ENCODE results near the gene LRIG2.
"Not testable (repeated sequence)": the region's sequence is repeated elsewhere in the genome, so short reads cannot be mapped to it uniquely, and the experiment has no call there.

The LRIG2 gene

DNA sequence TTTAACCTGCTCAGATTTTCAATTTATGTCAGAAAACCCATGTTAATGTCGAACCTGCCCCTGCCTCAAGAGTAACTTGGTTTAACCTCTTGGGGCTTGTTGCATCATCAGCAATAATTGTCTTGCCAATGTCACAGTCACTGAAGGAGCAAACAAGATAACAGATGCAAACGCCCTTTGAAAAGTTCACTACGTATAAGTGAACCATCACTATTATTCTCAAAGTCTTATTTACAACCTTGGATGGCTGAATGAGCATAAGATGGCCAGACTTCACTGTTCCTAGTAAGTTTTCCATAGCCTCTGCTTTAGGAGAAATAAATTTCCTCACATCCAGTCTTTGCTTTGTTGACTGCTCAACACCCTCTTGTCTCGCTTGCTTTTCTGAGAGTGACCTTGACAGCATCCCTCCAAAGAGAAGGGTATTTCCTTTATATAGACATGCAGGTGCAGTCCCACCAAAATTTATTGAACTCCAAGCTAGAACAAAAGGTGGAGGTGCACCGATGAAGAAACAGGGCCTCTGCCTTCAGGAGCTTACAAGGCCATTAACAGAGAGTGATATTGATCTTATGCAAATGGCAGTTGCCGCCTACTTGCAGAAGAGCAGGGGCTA lies 749 bp upstream of the LRIG2 start:
- DNase-seq (ENCODE audit: low read depth, low spot score), result no peak
- Histone ChIP-seq H3K27ac (ENCODE audit: low read length) (peak overlapping the region; percentile 26), H3K9me3 (ENCODE audit: control insufficient read depth, insufficient read depth, low read length) (no peaks in the 10 kb centered on the region), H3K4me3 (ENCODE audit: low read length) (peak overlapping the region; percentile 11; the same call in 1 of the 2 replicates), H3K36me3 (ENCODE audit: control insufficient read depth, insufficient read depth, low read length) (no peaks in the 10 kb centered on the region), H3K4me1 (ENCODE audit: control insufficient read depth, insufficient read depth, low read length) (no peaks in the 10 kb centered on the region), H3K27me3 (ENCODE audit: control insufficient read depth, insufficient read depth, low read length) (no peaks in the 10 kb centered on the region)
- no CpG with 5 or more reads among the region's 6 CpGs for WGBS (ENCODE audit: insufficient coverage, insufficient read length)

DNA sequence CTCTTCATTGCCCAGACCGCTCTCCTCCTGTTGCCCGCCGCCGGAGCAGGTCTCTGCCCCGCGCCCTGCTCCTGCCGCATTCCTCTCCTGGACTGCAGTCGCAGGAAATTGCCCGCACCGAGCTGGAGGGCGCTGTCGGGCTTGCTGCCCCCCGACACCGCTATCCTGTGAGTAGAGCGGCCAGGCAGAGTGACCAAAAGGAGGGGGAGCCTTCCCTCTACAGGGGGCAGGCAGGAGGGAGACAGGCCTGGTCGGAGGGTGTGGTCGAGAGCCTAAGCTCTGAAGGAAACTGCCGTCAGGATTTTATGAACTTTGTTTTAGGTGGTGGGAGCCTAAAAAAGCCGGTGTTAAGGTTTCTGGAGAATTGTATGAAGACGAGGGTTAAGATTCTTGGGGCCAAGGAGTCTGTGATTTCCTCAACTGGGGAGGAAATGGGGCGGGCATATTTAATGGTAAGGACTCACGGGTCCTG lies 517 bp downstream of the LRIG2 start:
- WGBS (ENCODE audit: insufficient coverage, insufficient read length), result no CpG with 5 or more reads among the region's 22 CpGs
- Histone ChIP-seq H3K36me3 (ENCODE audit: control insufficient read depth, insufficient read depth, low read length) (peaks cover 2% of the 10 kb centered on the region; the same call in 1 of the 2 replicates), H3K9me3 (ENCODE audit: control insufficient read depth, insufficient read depth, low read length) (no peaks in the 10 kb centered on the region), H3K4me3 (ENCODE audit: low read length) (peak overlapping the region; percentile 79), H3K27ac (ENCODE audit: low read length) (no peak overlapping the region), H3K27me3 (ENCODE audit: control insufficient read depth, insufficient read depth, low read length) (no peaks in the 10 kb centered on the region), H3K4me1 (ENCODE audit: control insufficient read depth, insufficient read depth, low read length) (no peaks in the 10 kb centered on the region)
- no peak for DNase-seq (ENCODE audit: low read depth, low spot score)

DNA sequence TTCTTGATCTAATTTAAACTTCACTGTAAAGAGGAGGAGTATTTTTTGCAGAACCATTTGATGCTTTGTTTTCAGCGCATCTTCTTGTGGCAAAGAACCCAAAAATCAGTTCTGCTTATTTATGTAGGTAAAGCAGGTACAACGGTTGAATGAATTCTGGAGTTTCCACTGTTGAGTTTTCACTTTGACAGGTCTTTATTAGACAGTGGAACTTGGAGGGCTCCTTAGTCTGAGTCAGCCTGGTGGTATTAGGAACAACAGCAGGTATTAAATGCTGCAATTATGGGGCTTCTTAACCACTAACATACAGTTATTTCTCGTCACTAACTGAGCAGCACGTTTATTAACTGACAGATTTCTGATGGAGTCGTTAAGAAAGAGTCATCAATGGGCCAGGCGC lies 1.2 kb downstream of the LRIG2 start:
- DNase-seq (ENCODE audit: low read depth, low spot score), result no peak

DNA sequence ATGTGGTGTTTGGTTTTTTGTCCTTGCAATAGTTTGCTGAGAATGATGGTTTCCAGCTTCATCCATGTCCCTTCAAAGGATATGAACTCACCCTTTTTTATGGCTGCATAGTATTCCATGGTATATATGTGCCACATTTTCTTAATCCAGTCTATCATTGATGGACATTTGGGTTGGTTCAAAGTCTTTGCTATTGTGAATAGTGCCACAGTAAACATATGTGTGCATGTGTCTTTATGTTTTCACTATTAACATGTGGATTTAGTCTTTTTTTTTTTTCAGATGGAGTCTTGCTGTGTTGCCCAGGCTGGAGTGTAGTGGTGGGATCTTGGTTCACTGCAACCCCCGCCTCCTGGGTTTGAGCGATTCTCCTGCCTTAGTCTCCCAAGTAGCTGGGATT lies 5.0 kb downstream of the LRIG2 start:
- H3K4me3 ChIP-seq (ENCODE audit: low read length); H3K4me1 ChIP-seq (ENCODE audit: control insufficient read depth, insufficient read depth, low read length); H3K27me3 ChIP-seq (ENCODE audit: control insufficient read depth, insufficient read depth, low read length); DNase-seq (ENCODE audit: low read depth, low spot score); H3K9me3 ChIP-seq (ENCODE audit: control insufficient read depth, insufficient read depth, low read length); H3K36me3 ChIP-seq (ENCODE audit: control insufficient read depth, insufficient read depth, low read length); H3K27ac ChIP-seq (ENCODE audit: low read length): not testable (repeated sequence)
- no CpG with 5 or more reads among the region's 2 CpGs for WGBS (ENCODE audit: insufficient coverage, insufficient read length)

More for the DNA sequence above, 1.2 kb downstream of the LRIG2 start:
- Histone ChIP-seq H3K4me3 (ENCODE audit: low read length) (peak overlapping the region; percentile 79; the same call in 1 of the 2 replicates), H3K36me3 (ENCODE audit: control insufficient read depth, insufficient read depth, low read length) (peaks cover 3% of the 10 kb centered on the region; the same call in 1 of the 2 replicates), H3K27me3 (ENCODE audit: control insufficient read depth, insufficient read depth, low read length) (no peaks in the 10 kb centered on the region), H3K4me1 (ENCODE audit: control insufficient read depth, insufficient read depth, low read length) (no peaks in the 10 kb centered on the region), H3K9me3 (ENCODE audit: control insufficient read depth, insufficient read depth, low read length) (no peaks in the 10 kb centered on the region), H3K27ac (ENCODE audit: low read length) (no peak overlapping the region)
- no CpG with 5 or more reads among the region's 6 CpGs for WGBS (ENCODE audit: insufficient coverage, insufficient read length)

DNA sequence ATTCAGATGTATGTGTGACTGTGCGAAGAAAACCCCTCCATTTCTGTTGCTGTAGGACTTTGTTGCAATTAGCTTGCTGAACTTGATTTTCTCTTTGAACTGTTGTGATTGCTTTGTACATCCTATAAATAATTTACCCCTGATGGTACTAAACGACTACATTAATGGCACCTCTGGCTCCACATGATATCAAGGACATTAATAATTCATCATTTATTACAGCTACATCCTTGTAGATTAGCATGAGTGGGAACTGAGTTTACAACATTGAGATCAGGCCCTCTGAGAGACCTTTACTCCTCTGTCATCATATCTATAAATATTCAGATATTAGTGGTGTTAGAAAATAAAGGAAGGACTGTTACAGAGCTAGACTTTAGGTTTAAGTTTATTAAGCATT lies 13.5 kb downstream of the LRIG2 start:
- WGBS (ENCODE audit: insufficient coverage, insufficient read length), result no CpG with 5 or more reads among the region's 2 CpGs
- DNase-seq (ENCODE audit: low read depth, low spot score), result no peak

DNA sequence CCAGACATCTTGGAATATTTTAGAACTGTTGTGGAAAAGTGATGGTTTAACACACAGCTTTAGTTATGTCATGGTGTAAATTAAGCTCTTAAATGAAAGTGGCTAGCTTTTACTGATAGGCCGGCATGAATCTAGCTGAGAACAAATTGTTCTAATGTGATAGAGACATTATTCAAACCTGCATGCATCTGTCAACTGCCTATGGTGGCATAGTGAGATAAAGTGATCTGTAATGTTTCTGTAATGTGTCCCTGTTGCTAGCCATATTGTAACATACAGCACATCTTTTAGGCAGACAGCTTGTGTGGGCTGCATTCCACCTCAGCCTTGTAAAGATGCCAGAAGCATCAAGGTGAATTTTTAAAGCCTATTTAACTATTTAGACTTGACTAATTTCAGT lies 16.0 kb downstream of the LRIG2 start:
- H3K36me3 ChIP-seq (ENCODE audit: control insufficient read depth, insufficient read depth, low read length), result no peaks in the 10 kb centered on the region; the same call in 1 of the 2 replicates

More for the DNA sequence above, 13.5 kb downstream of the LRIG2 start:
- Histone ChIP-seq H3K4me3 (ENCODE audit: low read length) (no peak overlapping the region), H3K36me3 (ENCODE audit: control insufficient read depth, insufficient read depth, low read length) (no peaks in the 10 kb centered on the region; the same call in 1 of the 2 replicates), H3K9me3 (ENCODE audit: control insufficient read depth, insufficient read depth, low read length) (no peaks in the 10 kb centered on the region), H3K27me3 (ENCODE audit: control insufficient read depth, insufficient read depth, low read length) (no peaks in the 10 kb centered on the region), H3K4me1 (ENCODE audit: control insufficient read depth, insufficient read depth, low read length) (no peaks in the 10 kb centered on the region), H3K27ac (ENCODE audit: low read length) (no peak overlapping the region)

DNA sequence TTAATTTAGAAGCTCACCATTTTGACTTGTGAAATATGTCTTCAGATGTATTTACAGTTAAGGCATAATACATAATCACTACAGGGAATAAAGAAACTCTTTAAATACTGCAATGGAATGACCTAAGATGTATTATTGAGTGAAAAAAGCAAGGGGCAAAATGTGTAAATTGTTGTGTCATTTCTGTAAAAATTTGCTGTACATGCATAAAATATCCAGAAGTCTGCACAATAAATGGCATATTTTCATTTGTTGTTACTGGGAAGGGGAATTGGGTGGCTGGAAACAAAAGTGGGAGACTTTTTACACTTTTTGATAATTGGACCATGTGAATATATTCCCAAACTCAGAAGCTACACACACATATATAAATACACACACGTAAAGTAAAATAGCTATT lies 17.1 kb downstream of the LRIG2 start:
- WGBS (ENCODE audit: insufficient coverage, insufficient read length), result 100% methylated on average over 1 of the region's 1 CpG
- Histone ChIP-seq H3K4me1 (ENCODE audit: control insufficient read depth, insufficient read depth, low read length) (no peaks in the 10 kb centered on the region), H3K36me3 (ENCODE audit: control insufficient read depth, insufficient read depth, low read length) (no peaks in the 10 kb centered on the region; the same call in 1 of the 2 replicates), H3K4me3 (ENCODE audit: low read length) (no peak overlapping the region), H3K9me3 (ENCODE audit: control insufficient read depth, insufficient read depth, low read length) (no peaks in the 10 kb centered on the region), H3K27ac (ENCODE audit: low read length) (no peak overlapping the region), H3K27me3 (ENCODE audit: control insufficient read depth, insufficient read depth, low read length) (no peaks in the 10 kb centered on the region)
- DNase-seq (ENCODE audit: low read depth, low spot score), result no peak

More for the DNA sequence above, 16.0 kb downstream of the LRIG2 start:
- no peaks in the 10 kb centered on the region for H3K4me1 ChIP-seq (ENCODE audit: control insufficient read depth, insufficient read depth, low read length)
- no CpG with 5 or more reads among the region's 1 CpG for WGBS (ENCODE audit: insufficient coverage, insufficient read length)
- no peak for DNase-seq (ENCODE audit: low read depth, low spot score)
- H3K27ac ChIP-seq (ENCODE audit: low read length), result no peak overlapping the region
- no peak overlapping the region for H3K4me3 ChIP-seq (ENCODE audit: low read length)
- H3K9me3 ChIP-seq (ENCODE audit: control insufficient read depth, insufficient read depth, low read length), result no peaks in the 10 kb centered on the region
- no peaks in the 10 kb centered on the region for H3K27me3 ChIP-seq (ENCODE audit: control insufficient read depth, insufficient read depth, low read length)

DNA sequence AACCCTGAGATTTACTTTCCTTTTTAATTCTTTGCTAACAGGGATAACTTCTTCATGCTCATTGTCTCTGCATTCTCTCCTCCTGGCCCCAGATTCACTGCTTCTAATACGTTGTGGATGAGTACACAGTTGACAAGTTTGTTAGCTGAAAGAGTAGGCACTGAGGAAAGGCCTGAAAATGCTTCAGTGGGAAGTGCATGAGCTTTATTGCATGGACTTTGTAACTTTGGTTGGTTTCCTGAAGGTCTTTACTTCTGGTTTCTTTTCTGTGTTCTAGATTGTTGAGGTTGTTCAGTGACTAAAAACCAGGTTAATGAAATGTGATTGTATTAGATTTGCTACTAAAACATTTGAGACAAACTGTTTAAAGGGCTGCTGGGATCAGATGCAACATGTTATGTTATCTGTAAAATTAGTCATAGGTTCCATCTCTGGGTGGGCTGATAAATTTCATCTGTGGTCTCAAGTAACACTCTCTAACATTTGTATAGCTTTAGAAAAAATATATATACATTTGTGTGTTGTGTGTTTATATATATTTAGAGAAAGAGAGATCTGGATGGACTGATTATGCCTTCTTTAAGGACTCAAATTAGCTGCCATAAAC lies 19.1 kb downstream of the LRIG2 start:
- DNase-seq (ENCODE audit: low read depth, low spot score), result no peak
- Histone ChIP-seq H3K4me1 (ENCODE audit: control insufficient read depth, insufficient read depth, low read length) (no peaks in the 10 kb centered on the region), H3K4me3 (ENCODE audit: low read length) (no peak overlapping the region), H3K9me3 (ENCODE audit: control insufficient read depth, insufficient read depth, low read length) (no peaks in the 10 kb centered on the region), H3K36me3 (ENCODE audit: control insufficient read depth, insufficient read depth, low read length) (peaks cover 4% of the 10 kb centered on the region; the same call in 1 of the 2 replicates), H3K27me3 (ENCODE audit: control insufficient read depth, insufficient read depth, low read length) (no peaks in the 10 kb centered on the region), H3K27ac (ENCODE audit: low read length) (no peak overlapping the region)
- WGBS (ENCODE audit: insufficient coverage, insufficient read length), result no CpG with 5 or more reads among the region's 1 CpG

DNA sequence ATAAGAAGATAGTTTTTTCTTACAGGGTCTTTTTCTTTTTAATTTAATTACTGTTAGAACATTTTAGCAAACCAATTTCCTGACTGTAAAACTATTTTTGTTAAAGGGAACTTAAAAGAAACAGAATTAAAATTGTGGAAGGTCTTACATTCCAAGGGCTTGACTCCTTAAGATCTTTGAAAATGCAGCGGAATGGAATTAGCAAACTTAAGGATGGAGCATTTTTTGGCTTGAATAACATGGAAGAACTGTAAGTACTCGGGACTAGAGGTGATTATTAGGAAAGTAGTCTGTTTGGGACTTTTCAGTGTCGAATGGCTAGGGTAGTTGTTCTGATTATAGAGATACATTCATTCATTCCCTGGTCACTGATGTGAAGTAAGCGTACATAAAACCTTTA lies 21.5 kb downstream of the LRIG2 start:
- Histone ChIP-seq H3K4me3 (ENCODE audit: low read length) (no peak overlapping the region), H3K36me3 (ENCODE audit: control insufficient read depth, insufficient read depth, low read length) (peaks cover 9% of the 10 kb centered on the region; the same call in 1 of the 2 replicates)

DNA sequence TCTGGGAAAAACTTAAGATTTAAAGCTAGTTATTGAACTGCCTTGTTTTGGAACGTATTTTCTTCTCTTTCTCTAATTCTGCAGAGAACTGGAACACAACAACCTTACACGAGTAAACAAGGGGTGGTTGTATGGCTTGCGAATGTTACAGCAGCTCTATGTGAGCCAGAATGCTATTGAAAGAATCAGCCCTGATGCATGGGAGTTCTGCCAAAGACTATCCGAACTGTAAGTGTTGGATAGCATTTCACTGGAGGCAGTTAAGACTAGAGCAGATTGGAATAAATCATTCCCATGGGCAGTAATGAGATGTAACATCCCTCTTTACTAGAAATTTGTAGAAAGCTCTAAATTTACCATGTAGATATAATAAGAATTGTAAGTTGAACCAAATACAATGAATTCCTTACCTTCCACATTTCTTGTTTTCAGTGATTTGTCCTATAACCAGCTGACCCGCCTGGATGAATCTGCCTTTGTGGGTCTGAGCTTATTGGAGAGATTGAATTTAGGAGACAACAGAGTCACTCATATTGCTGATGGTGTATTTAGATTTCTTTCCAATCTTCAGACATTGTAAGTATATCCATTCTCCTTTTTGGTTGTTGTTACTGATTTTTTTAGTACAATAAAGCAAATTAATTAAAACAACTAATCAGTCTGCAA lies 22.9 kb downstream of the LRIG2 start:
- no peaks in the 10 kb centered on the region for H3K27me3 ChIP-seq (ENCODE audit: control insufficient read depth, insufficient read depth, low read length)
- no peak overlapping the region for H3K4me3 ChIP-seq (ENCODE audit: low read length)
- H3K27ac ChIP-seq (ENCODE audit: low read length), result no peak overlapping the region
- peaks cover 13% of the 10 kb centered on the region; the same call in 1 of the 2 replicates for H3K36me3 ChIP-seq (ENCODE audit: control insufficient read depth, insufficient read depth, low read length)
- no peak for DNase-seq (ENCODE audit: low read depth, low spot score)
- WGBS (ENCODE audit: insufficient coverage, insufficient read length), result no CpG with 5 or more reads among the region's 5 CpGs
- no peaks in the 10 kb centered on the region for H3K4me1 ChIP-seq (ENCODE audit: control insufficient read depth, insufficient read depth, low read length)
- H3K9me3 ChIP-seq (ENCODE audit: control insufficient read depth, insufficient read depth, low read length), result no peaks in the 10 kb centered on the region

More for the DNA sequence above, 21.5 kb downstream of the LRIG2 start:
- H3K4me1 ChIP-seq (ENCODE audit: control insufficient read depth, insufficient read depth, low read length), result no peaks in the 10 kb centered on the region
- H3K27ac ChIP-seq (ENCODE audit: low read length), result no peak overlapping the region
- DNase-seq (ENCODE audit: low read depth, low spot score), result no peak
- no peaks in the 10 kb centered on the region for H3K27me3 ChIP-seq (ENCODE audit: control insufficient read depth, insufficient read depth, low read length)
- H3K9me3 ChIP-seq (ENCODE audit: control insufficient read depth, insufficient read depth, low read length), result no peaks in the 10 kb centered on the region
- no CpG with 5 or more reads among the region's 4 CpGs for WGBS (ENCODE audit: insufficient coverage, insufficient read length)
